Type B pancreatic cell (in vitro differentiated cells): Measurements from ENCODE around the gene SLX4IP. TPM values are rescaled to one million over a fixed set of nuclear protein-coding genes. Genes with fewer than 3 reads are reported as not detected.
"Not testable (repeated sequence)": the region's sequence is repeated elsewhere in the genome, so short reads cannot be mapped to it uniquely, and the experiment has no call there.

Source experiments
- DNase-seq: peaks from one replicate; pipeline ENCODE4 v3.0.0; 2021; ENCODE audit warnings: mixed read lengths; ENCODE audit not compliant: unreplicated experiment; ENCODE audit errors: extremely low spot score
- H3K27ac Mint-ChIP-seq: 2 replicates; pipeline ENCODE4 v1.8.0; 2021; ENCODE audit warnings: mild to moderate bottlenecking, mixed read lengths
- H3K27me3 Mint-ChIP-seq: 2 replicates; pipeline ENCODE4 v1.8.0; 2021; ENCODE audit warnings: mixed read lengths
- H3K36me3 Mint-ChIP-seq: 2 replicates; pipeline ENCODE4 v1.8.0; 2021; ENCODE audit warnings: mixed read lengths
- H3K4me1 Mint-ChIP-seq: one replicate; pipeline ENCODE4 v1.8.0; 2021; ENCODE audit warnings: mixed read lengths; ENCODE audit not compliant: unreplicated experiment
- H3K4me3 Mint-ChIP-seq: 2 replicates; pipeline ENCODE4 v1.8.0; 2021; ENCODE audit warnings: mild to moderate bottlenecking, mixed read lengths
- H3K9me3 Mint-ChIP-seq: 2 replicates; pipeline ENCODE4 v1.8.0; 2021; ENCODE audit warnings: mixed read lengths
- CTCF ChIP-seq: fragments of 200-600 bp; sonication (generic); conservative IDR thresholded peaks from 2 replicates; pipeline ENCODE4 v1.5.0; 2021; ENCODE audit warnings: antibody characterized with exemption, mild to moderate bottlenecking
- total RNA-seq: library from RNA; stranded (reverse); gene quantifications from 2 replicates; pipeline ENCODE4 v1.2.1, GENCODE V29; 2021; ENCODE audit warnings: low replicate concordance

Gene SLX4IP
- total RNA-seq, 1 donor from 2014 or later = 8.5 TPM

GRCh38 chr20:10586296-10586695 lies 151.2 kb downstream of the SLX4IP start:
- Mint-ChIP-seq H3K27ac (no peak overlapping the region), H3K4me3 (no peak overlapping the region), H3K4me1 (peaks cover 19% of the 10 kb centered on the region), H3K9me3 (no peaks in the 10 kb centered on the region), H3K36me3 (peaks cover 4% of the 10 kb centered on the region), H3K27me3 (no peaks in the 10 kb centered on the region)
- TF ChIP-seq CTCF = no peak
- DNase-seq = no peak

GRCh38 chr20:10590446-10590845 lies 155.3 kb downstream of the SLX4IP start:
- H3K27ac Mint-ChIP-seq = not testable (repeated sequence)

GRCh38 chr20:10590950-10591671 lies 156.0 kb downstream of the SLX4IP start:
- Mint-ChIP-seq H3K4me3 (no peak overlapping the region), H3K9me3 (peaks cover 3% of the 10 kb centered on the region)

More at GRCh38 chr20:10590446-10590845, 155.3 kb downstream of the SLX4IP start:
- not testable (repeated sequence) for DNase-seq, H3K4me3 Mint-ChIP-seq, H3K36me3 Mint-ChIP-seq, H3K27me3 Mint-ChIP-seq, H3K9me3 Mint-ChIP-seq
- H3K4me1 Mint-ChIP-seq = peaks cover 11% of the 10 kb centered on the region

GRCh38 chr20:10591946-10592521 lies 156.9 kb downstream of the SLX4IP start:
- peaks cover 5% of the 10 kb centered on the region for H3K36me3 Mint-ChIP-seq
- H3K9me3 Mint-ChIP-seq = peaks cover 3% of the 10 kb centered on the region
- DNase-seq = no peak
- H3K4me3 Mint-ChIP-seq = no peak overlapping the region
- no peak for TF ChIP-seq CTCF
- H3K27me3 Mint-ChIP-seq = no peaks in the 10 kb centered on the region
- H3K27ac Mint-ChIP-seq = no peak overlapping the region
- H3K4me1 Mint-ChIP-seq = peaks cover 11% of the 10 kb centered on the region

More at GRCh38 chr20:10590950-10591671, 156.0 kb downstream of the SLX4IP start:
- H3K36me3 Mint-ChIP-seq = peaks cover 4% of the 10 kb centered on the region
- H3K4me1 Mint-ChIP-seq = peaks cover 11% of the 10 kb centered on the region
- no peak for TF ChIP-seq CTCF
- DNase-seq = no peak
- no peaks in the 10 kb centered on the region for H3K27me3 Mint-ChIP-seq
- no peak overlapping the region for H3K27ac Mint-ChIP-seq

GRCh38 chr20:10594296-10594868 lies 159.3 kb downstream of the SLX4IP start:
- H3K9me3 Mint-ChIP-seq = peaks cover 3% of the 10 kb centered on the region
- no peak overlapping the region for H3K4me3 Mint-ChIP-seq
- H3K4me1 Mint-ChIP-seq = peaks cover 11% of the 10 kb centered on the region
- H3K36me3 Mint-ChIP-seq = peaks cover 3% of the 10 kb centered on the region
- H3K27me3 Mint-ChIP-seq = no peaks in the 10 kb centered on the region
- no peak for DNase-seq
- no peak for TF ChIP-seq CTCF
- no peak overlapping the region for H3K27ac Mint-ChIP-seq

- H3K36me3 Mint-ChIP-seq = peaks cover 3% of the 10 kb centered on the region
- H3K27me3 Mint-ChIP-seq = no peaks in the 10 kb centered on the region
- peaks cover 3% of the 10 kb centered on the region for H3K9me3 Mint-ChIP-seq
- H3K4me1 Mint-ChIP-seq = peaks cover 11% of the 10 kb centered on the region
- H3K4me3 Mint-ChIP-seq = no peak overlapping the region
- no peak for TF ChIP-seq CTCF
- no peak overlapping the region for H3K27ac Mint-ChIP-seq
- no peak for DNase-seq
Observed at GRCh38 chr20:10595266-10595665, 160.2 kb downstream of the SLX4IP start.
